Astrocyte (in vitro differentiated cells and primary cell): ENCODE data around the gene ELMO1. TPM values are rescaled to one million over a fixed set of nuclear protein-coding genes. Genes with fewer than 3 reads are reported as not detected.

Experiments used
- DNase-seq: peaks from one replicate; pipeline ENCODE4 v3.0.0-alpha.2; 2010; ENCODE audit warnings: low read depth
- FAIRE-seq: peaks from 2 replicates; lab custom pipeline; 2011; peaks lifted over from hg19 to GRCh38; lab: Jason Lieb, UNC
- H2AFZ ChIP-seq: 2 replicates; pipeline ENCODE4 v1.6.0; 2012; ENCODE audit warnings: low read depth, low read length, inconsistent platforms
- H3K27ac ChIP-seq: 2 replicates; pipeline ENCODE4 v1.5.1; 2011; ENCODE audit warnings: low read depth, low read length, inconsistent platforms
- H3K27me3 ChIP-seq: 2 replicates; pipeline ENCODE4 v1.6.0; 2011; ENCODE audit warnings: low read length, inconsistent platforms; ENCODE audit not compliant: insufficient read depth
- H3K36me3 ChIP-seq: 2 replicates; pipeline ENCODE4 v1.5.1; 2011; ENCODE audit warnings: low read length, inconsistent platforms; ENCODE audit not compliant: insufficient read depth
- H3K4me1 ChIP-seq: 2 replicates; pipeline ENCODE4 v1.5.1; 2011; ENCODE audit warnings: low read length, inconsistent platforms; ENCODE audit not compliant: insufficient read depth
- H3K4me2 ChIP-seq: 2 replicates; pipeline ENCODE4 v1.6.0; 2012; ENCODE audit warnings: low read length, inconsistent platforms
- H3K4me3 ChIP-seq: 2 replicates; pipeline ENCODE4 v1.5.1; 2011; ENCODE audit warnings: low read depth, mild to moderate bottlenecking, low read length, inconsistent platforms; ENCODE audit not compliant: insufficient read depth
- H3K79me2 ChIP-seq: 2 replicates; pipeline ENCODE4 v1.6.0; 2012; ENCODE audit warnings: mild to moderate bottlenecking, low read length, inconsistent platforms; ENCODE audit not compliant: insufficient read depth
- H3K9ac ChIP-seq: 2 replicates; pipeline ENCODE4 v1.6.0; 2012; ENCODE audit warnings: mild to moderate bottlenecking, low read length, inconsistent platforms
- H3K9me3 ChIP-seq: 2 replicates; pipeline ENCODE4 v1.5.1; 2012; ENCODE audit warnings: low read depth, mild to moderate bottlenecking, low read length, inconsistent platforms; ENCODE audit not compliant: insufficient read depth
- H4K20me1 ChIP-seq: 2 replicates; pipeline ENCODE4 v1.6.0; 2012; ENCODE audit warnings: low read length, inconsistent platforms; ENCODE audit not compliant: insufficient read depth
- H3K27ac Mint-ChIP-seq: one replicate; pipeline ENCODE4 v1.8.0; 2021; ENCODE audit warnings: mild to moderate bottlenecking, mixed read lengths; ENCODE audit not compliant: unreplicated experiment
- H3K27me3 Mint-ChIP-seq: one replicate; pipeline ENCODE4 v1.8.0; 2021; ENCODE audit warnings: low read depth, mixed read lengths; ENCODE audit not compliant: unreplicated experiment
- H3K36me3 Mint-ChIP-seq: one replicate; pipeline ENCODE4 v1.8.0; 2021; ENCODE audit warnings: low read depth, mixed read lengths; ENCODE audit not compliant: unreplicated experiment
- H3K4me1 Mint-ChIP-seq: one replicate; pipeline ENCODE4 v1.8.0; 2021; ENCODE audit warnings: low read depth, mixed read lengths; ENCODE audit not compliant: unreplicated experiment
- H3K4me3 Mint-ChIP-seq: one replicate; pipeline ENCODE4 v1.8.0; 2021; ENCODE audit warnings: mild to moderate bottlenecking, moderate library complexity, mixed read lengths; ENCODE audit not compliant: unreplicated experiment
- H3K9me3 Mint-ChIP-seq: one replicate; pipeline ENCODE4 v1.8.0; 2021; ENCODE audit warnings: mild to moderate bottlenecking, mixed read lengths; ENCODE audit not compliant: unreplicated experiment
- EZH2 ChIP-seq: IDR thresholded peaks from 2 replicates; pipeline ENCODE4 v1.6.1; 2012; ENCODE audit warnings: mild to moderate bottlenecking, low read length, inconsistent platforms; ENCODE audit not compliant: insufficient read depth
- total RNA-seq: library from RNA; stranded (reverse); gene quantifications from 2 replicates; pipeline ENCODE4 v1.2.1, GENCODE V29; 2021
- TF ChIP-seq, protein P1 (sequence below): IDR thresholded peaks from 2 replicates; pipeline ENCODE4 v1.5.1; 2011; ENCODE audit warnings: low read depth, mild to moderate bottlenecking, inconsistent platforms, low read length, moderate library complexity; ENCODE audit not compliant: insufficient read depth

Gene ELMO1
- total RNA-seq, 1 donor from 2014 or later, result 20.4 TPM

DNA sequence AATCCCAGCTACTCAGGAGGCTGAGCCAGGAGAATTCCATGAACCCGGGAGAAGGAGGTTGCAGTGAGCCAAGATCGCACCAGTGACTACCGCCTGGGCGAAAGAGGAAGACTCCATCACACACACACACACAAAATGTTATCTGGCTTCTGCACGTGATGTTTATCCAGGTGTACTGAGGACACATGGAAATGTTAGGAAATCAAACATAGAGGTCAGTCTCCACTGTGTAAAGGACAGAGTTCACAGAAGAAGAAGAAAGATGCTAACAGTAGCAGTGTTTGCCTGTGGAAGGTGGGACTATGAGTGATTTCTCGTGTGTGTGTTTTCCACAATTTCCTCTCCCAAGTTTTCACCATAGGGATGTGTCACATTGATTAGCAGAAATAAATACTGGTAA lies 256.9 kb downstream of the ELMO1 start:
- no peaks in the 10 kb centered on the region for H3K36me3 ChIP-seq
- no peaks in the 10 kb centered on the region for H3K79me2 ChIP-seq
- H3K27ac ChIP-seq, result no peak overlapping the region
- H4K20me1 ChIP-seq, result no peaks in the 10 kb centered on the region
- no peak overlapping the region for H3K4me3 ChIP-seq
- no peaks in the 10 kb centered on the region for H3K9me3 Mint-ChIP-seq
- no peaks in the 10 kb centered on the region for H3K27me3 Mint-ChIP-seq
- no peaks in the 10 kb centered on the region for H3K9me3 ChIP-seq
- H3K4me1 Mint-ChIP-seq, result no peaks in the 10 kb centered on the region
- H3K27ac Mint-ChIP-seq, result no peak overlapping the region
- H2AFZ ChIP-seq, result no peak overlapping the region
- no peaks in the 10 kb centered on the region for H3K27me3 ChIP-seq
- no peak for DNase-seq
- H3K4me1 ChIP-seq, result no peaks in the 10 kb centered on the region
- H3K9ac ChIP-seq, result no peak overlapping the region
- TF ChIP-seq, protein P1, sequence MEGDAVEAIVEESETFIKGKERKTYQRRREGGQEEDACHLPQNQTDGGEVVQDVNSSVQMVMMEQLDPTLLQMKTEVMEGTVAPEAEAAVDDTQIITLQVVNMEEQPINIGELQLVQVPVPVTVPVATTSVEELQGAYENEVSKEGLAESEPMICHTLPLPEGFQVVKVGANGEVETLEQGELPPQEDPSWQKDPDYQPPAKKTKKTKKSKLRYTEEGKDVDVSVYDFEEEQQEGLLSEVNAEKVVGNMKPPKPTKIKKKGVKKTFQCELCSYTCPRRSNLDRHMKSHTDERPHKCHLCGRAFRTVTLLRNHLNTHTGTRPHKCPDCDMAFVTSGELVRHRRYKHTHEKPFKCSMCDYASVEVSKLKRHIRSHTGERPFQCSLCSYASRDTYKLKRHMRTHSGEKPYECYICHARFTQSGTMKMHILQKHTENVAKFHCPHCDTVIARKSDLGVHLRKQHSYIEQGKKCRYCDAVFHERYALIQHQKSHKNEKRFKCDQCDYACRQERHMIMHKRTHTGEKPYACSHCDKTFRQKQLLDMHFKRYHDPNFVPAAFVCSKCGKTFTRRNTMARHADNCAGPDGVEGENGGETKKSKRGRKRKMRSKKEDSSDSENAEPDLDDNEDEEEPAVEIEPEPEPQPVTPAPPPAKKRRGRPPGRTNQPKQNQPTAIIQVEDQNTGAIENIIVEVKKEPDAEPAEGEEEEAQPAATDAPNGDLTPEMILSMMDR, result no peak
- TF ChIP-seq EZH2, result no peak
- no peaks in the 10 kb centered on the region for H3K36me3 Mint-ChIP-seq
- no peak overlapping the region for H3K4me3 Mint-ChIP-seq
- H3K4me2 ChIP-seq, result no peak overlapping the region
- FAIRE-seq, result no peak

DNA sequence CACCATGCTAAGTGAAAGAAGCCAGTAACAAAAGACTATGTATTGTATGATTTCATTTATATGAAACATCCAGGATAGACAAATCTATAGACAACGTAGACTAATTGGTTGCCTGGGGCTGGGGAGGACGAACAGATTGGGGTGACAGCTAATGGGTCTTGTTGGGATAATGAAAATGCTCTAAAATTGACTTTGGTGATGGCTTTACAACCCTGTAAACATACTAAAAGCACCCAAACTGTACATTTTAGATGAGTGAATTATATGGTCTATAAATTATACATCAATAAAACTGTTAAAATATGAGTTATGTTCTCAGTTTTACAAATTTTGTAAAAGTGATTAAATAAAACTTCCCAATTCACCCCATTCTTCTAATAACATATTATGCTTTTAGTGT lies 261.5 kb downstream of the ELMO1 start:
- FAIRE-seq, result no peak
- TF ChIP-seq, protein P1, result no peak
- TF ChIP-seq EZH2, result no peak

DNA sequence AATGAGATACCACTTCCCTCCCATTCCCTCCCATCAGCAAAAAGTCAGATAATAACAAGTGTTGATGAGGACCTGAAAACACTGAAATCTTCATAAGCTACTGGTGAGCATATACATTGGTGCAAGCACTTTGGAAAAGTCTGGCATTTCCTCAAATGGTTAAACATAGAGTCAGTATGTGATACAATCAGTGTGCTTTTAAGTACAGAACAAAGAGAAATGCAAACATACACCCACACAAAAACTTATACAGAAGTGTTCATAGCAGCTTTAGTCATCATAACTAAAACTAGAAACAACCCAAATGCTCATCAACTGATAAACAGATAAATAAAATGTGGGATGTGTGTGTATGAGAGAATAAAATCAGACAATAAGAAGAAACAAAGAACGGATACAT lies 261.9 kb downstream of the ELMO1 start:
- H3K27ac ChIP-seq, result no peak overlapping the region
- H3K36me3 Mint-ChIP-seq, result no peaks in the 10 kb centered on the region
- TF ChIP-seq, protein P1, result no peak
- no peak for TF ChIP-seq EZH2
- H3K9me3 ChIP-seq, result no peaks in the 10 kb centered on the region
- FAIRE-seq, result no peak
- H3K4me3 Mint-ChIP-seq, result no peak overlapping the region
- DNase-seq, result no peak
- no peak overlapping the region for H3K27ac Mint-ChIP-seq
- no peaks in the 10 kb centered on the region for H3K4me1 Mint-ChIP-seq
- H3K36me3 ChIP-seq, result no peaks in the 10 kb centered on the region
- peaks cover 2% of the 10 kb centered on the region for H3K27me3 ChIP-seq
- no peaks in the 10 kb centered on the region for H3K79me2 ChIP-seq
- no peaks in the 10 kb centered on the region for H3K27me3 Mint-ChIP-seq
- no peak overlapping the region for H3K4me3 ChIP-seq
- no peaks in the 10 kb centered on the region for H4K20me1 ChIP-seq
- H3K9ac ChIP-seq, result no peak overlapping the region
- H3K4me1 ChIP-seq, result no peaks in the 10 kb centered on the region
- no peaks in the 10 kb centered on the region for H3K9me3 Mint-ChIP-seq
- H2AFZ ChIP-seq, result no peak overlapping the region
- no peak overlapping the region for H3K4me2 ChIP-seq

More for the DNA sequence above, 261.5 kb downstream of the ELMO1 start:
- no peaks in the 10 kb centered on the region for H3K4me1 Mint-ChIP-seq
- DNase-seq, result no peak
- H3K36me3 Mint-ChIP-seq, result no peaks in the 10 kb centered on the region
- Histone ChIP-seq H4K20me1 (no peaks in the 10 kb centered on the region), H3K9ac (no peak overlapping the region), H3K27ac (no peak overlapping the region), H3K36me3 (no peaks in the 10 kb centered on the region), H3K4me3 (no peak overlapping the region), H3K4me1 (no peaks in the 10 kb centered on the region), H3K79me2 (no peaks in the 10 kb centered on the region), H3K4me2 (no peak overlapping the region), H3K27me3 (peaks cover 2% of the 10 kb centered on the region), H2AFZ (no peak overlapping the region), H3K9me3 (no peaks in the 10 kb centered on the region)
- no peak overlapping the region for H3K4me3 Mint-ChIP-seq
- H3K9me3 Mint-ChIP-seq, result no peaks in the 10 kb centered on the region
- H3K27ac Mint-ChIP-seq, result no peak overlapping the region
- H3K27me3 Mint-ChIP-seq, result no peaks in the 10 kb centered on the region
